Muscle of arm (tissue), 12 donors: ENCODE results near the gene DNAH9. TPM values are rescaled to one million over a fixed set of nuclear protein-coding genes. Genes with fewer than 3 reads are reported as not detected.
"Not testable (repeated sequence)": the region's sequence is repeated elsewhere in the genome, so short reads cannot be mapped to it uniquely, and the experiment has no call there.

Experiments used
- DNase-seq: peaks from one replicate; pipeline ENCODE4 v3.0.0-alpha.2; 2013
- polyA plus RNA-seq, 12 donors: library from polyadenylated mRNA; unstranded; fragments of 120-200 nt; gene quantifications; one replicate each; pipeline ENCODE4 v1.2.1, GENCODE V29; 2013; ENCODE audit not compliant: insufficient read length in 12 of 12

DNAH9 gene
- polyA plus RNA-seq, 12 donors: 0.34 to 1.2 (median 0.71) TPM; not detected in 2

- DNase-seq: peak; percentile 48
Measured at GRCh38 chr17:11899537-11899942, 301.3 kb downstream of the DNAH9 start.

DNA sequence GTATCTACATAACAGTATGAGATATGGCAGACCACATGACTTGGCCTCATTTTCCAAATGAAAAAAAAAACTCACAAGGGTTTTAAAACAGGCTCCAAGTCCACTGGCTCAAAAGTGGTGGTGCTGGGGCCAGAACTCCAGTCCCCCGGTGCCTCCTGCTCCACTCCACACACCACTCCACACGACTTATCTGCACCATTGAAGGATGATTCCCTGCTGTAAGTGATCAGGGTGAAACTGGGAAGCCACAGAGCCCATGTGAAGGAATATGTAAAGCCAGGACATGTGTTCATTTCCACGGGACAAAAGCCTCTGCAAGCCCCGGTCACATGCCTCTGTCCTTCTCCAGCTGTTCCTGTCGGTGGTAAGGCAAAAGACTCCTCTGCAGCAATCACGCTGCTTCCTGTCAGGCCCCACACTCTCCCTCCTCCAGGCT is 301.8 kb downstream of the DNAH9 start:
- DNase-seq: peak; percentile 69

DNA sequence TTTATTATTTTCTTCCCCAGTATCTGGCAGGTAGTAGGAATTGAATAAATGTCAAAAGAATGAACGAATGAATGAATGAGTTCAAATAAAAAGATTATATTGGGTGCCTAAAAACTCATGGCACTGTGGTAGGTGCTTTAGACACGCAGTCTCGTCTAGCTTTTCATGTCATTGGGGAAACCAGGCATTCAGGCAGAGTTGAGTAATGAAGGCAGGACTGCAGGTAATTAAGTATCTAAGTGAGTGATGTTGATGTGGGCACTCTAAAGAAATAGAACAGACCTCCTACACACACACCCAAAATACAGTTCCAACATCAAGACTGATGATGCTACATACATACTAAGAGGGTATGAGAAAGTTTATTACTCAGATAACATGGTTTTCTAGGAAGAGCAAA is 302.4 kb downstream of the DNAH9 start:
- no peak for DNase-seq

GRCh38 chr17:11901931-11902330 is 303.7 kb downstream of the DNAH9 start:
- no peak for DNase-seq

- no peak for DNase-seq
Measured at GRCh38 chr17:11908711-11909146, 310.5 kb downstream of the DNAH9 start.

DNA sequence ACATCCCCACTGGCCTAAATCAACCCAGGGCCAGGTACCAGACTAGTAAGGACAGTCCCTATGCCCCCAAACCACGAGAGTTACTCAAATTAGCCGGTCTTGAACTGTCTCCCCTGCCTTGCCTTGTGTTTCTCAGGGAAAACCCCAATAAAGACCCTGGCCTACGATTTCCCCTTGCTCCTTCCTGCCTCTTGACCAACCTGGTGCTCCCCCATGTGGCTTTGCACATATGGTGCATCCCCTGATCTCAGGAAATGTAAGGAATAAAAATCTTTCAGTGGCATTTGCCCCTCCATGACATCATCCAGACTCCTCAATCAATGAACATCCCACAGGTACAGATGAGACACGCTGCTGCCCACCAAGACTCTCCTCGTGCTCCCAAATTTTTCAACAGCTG is 311.1 kb downstream of the DNAH9 start:
- no peak for DNase-seq

- no peak for DNase-seq
Measured at GRCh38 chr17:11916091-11916490, 317.8 kb downstream of the DNAH9 start.

DNA sequence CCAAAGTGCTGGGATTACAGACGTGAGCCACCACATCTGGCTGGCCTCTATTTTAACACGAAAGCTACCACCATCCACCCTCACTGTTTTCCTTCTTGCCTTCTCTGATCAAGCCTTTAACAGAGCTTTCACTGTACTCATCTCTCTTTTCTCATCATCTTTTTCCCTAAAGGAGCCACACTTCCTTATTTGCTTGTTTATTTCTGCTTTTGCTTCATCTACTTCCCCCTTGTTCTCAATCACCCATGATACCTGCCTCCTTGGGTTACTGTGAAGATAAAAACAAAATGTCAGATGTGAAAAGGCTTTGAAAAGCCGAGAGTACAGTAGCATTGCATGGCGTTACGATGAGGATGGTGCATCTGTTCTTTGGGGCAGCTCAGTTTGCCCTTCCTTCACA is 319.1 kb downstream of the DNAH9 start:
- no peak for DNase-seq

DNA sequence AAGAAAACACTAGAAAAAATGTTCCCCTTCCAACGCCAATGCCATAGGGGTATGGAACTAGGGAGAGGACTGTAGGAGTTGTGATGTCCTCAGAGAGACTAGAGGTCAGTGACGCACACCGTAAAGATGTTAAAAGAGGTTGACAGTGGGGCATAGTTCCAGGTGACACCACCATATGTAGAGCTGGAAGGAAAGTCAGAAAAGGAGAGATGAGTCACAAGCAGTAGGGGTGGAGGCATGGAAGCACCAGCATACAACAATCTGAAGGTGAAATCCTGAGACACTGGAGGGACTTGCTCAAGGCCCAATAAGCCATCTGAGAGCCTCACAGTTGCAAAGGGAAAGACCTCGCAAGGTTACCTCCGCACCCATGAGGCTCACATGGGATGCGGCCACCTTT is 323.0 kb downstream of the DNAH9 start:
- DNase-seq: no peak

GRCh38 chr17:11922638-11923037 is 324.4 kb downstream of the DNAH9 start:
- no peak for DNase-seq

DNA sequence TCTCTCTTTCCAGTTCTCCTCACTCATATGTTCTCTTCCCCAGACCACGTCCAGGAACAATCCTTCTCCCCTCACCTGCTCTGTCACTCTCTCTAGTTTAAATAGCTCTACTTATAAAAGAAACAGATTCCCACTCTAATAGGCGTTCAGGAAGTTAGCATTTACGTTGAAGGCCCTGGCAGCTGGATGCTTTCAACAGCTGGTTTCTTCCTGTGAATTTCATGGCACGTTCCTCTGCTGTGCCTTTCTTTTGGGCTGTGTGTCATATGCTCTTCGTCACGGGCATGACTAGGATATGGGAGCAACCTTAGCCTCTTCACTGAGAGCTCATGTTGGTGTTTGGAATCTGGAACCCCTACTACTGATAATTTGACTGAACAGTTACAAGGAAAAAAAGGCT is 325.8 kb downstream of the DNAH9 start:
- no peak for DNase-seq

DNA sequence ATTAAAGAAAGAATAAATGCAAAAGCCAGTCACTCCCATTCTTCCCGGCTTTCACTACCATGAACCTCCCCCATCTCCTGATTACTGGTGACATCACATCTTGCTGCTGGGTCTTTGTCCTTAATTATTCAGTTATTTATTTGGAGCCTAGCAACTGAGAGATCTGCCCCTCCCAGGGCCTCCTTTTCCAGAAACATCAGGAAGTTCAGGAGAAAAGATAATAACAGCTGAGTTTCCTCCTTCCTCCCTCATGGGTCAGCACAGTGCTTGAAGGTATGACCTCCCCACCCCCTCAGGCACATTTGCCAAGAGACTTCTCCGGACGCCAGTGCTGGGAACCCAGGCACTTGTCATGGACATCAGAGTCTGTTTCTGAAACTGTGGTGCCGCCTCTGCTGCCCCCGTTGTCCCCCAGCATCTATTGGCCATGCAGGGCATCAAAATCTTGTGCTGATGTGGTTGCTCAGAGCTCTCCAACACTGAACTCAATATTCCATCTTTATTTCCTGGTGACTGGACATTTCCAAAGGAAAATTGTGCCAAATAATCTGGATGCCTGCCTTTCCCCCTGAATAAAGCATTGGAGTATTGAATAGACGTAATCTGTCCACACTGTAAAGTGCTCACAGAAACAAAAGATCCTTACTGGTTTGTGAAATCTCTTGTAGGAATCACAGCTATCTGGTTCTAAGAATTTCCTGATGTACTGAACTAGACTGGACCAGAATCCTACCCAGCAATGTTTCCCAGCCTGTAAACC is 327.2 kb downstream of the DNAH9 start:
- DNase-seq: peak; percentile 11

DNA sequence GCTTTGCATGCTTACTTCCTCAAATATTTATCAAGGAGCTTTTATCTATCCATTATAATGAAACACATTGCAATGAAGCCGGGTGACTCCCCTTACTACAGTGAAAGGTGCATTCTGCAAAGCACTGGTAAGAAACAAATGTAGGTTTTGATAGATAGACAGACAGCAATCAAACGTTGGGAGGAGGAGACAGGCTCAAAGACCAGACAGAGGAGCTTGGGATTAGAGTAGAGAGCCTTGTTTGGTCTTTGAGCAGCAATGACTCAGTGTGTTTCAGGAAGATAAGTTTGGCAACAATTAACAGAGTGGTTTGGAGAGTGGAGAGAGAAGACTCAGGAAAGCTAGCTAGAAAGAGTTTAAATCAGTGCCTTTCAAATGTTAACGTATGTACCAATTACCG is 330.2 kb downstream of the DNAH9 start:
- DNase-seq: no peak

GRCh38 chr17:11932337-11932898 is 334.1 kb downstream of the DNAH9 start:
- no peak for DNase-seq

GRCh38 chr17:11935734-11936406 is 337.6 kb downstream of the DNAH9 start:
- DNase-seq: peak; percentile 76

DNA sequence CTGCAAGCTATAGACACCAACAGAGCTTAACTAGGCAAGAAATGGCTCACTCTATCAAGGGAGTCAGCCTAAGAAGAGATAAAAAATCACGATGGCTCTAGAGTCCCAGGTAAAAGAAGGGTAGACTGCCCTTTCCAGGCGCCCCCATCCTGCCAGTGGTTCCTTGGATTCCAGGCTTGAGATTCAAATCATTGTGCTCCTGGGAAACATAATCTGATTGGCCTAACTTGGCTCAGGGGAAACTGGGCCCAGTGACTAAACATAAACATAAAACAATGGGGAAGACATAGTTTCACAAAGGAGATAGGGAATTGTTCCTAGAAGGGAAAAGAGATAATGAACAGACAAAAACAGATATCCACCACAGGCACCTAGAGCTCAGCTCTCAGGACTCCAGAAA is 342.6 kb downstream of the DNAH9 start:
- no peak for DNase-seq

DNA sequence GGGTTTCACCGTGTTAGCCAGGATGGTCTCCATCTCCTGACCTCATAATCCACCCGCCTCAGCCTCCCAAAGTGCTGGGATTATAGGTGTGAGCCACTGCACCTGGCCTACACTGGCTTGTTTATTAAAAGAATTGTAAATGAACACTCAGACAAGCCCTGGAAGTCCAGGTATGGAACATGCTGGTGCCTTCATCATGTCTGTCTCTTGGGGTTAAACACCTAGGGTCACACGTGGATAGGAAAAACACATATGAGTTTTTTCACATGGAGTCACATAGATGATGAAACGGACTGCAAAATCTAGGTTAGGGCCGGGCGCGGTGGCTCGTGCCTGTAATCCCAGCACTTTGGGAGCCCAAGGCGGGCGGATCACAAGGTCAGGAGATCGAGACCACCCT is 344.8 kb downstream of the DNAH9 start:
- DNase-seq: not testable (repeated sequence)

GRCh38 chr17:11943759-11944347 is 345.6 kb downstream of the DNAH9 start:
- no peak for DNase-seq

- DNase-seq: no peak
Measured at GRCh38 chr17:11944587-11944986, 346.3 kb downstream of the DNAH9 start.

DNA sequence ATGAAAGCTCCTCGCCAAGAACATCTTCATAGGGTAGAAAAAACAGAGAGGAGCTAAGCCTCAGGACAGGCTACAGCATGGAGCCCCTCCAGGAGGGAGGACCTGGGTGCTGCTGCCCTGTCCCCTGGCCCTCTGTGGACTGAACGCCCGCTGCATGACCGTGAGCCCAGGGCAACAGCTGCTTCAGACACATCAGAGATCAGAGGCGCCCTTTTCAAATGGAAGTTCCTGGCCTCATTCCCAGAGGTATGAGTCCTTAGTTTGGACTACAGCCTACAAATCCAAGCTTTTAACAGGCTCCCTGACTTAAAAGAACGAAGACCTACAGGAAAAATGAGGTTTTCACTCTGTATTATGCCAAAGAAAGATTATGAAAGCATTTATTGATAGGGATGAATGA is 350.5 kb downstream of the DNAH9 start:
- peak; percentile 25 for DNase-seq

GRCh38 chr17:11949571-11949970 is 351.3 kb downstream of the DNAH9 start:
- DNase-seq: not testable (repeated sequence)

- DNase-seq: no peak
Measured at GRCh38 chr17:11950771-11951519, 352.7 kb downstream of the DNAH9 start.
